Mucosa of descending colon (tissue), 3 donors: ENCODE measurements around the gene ZMAT3. TPM values are rescaled to one million over a fixed set of nuclear protein-coding genes. Genes with fewer than 3 reads are reported as not detected.

Source experiments
- ATAC-seq: fragments of 200-7000 bp; cut with Tn5 transposase; one replicate; pipeline ENCODE4 v1.9.1; 2020; ENCODE audit warnings: mild to moderate bottlenecking, moderate library complexity
- DNase-seq, 3 donors: peaks; one replicate each; pipeline ENCODE4 v3.0.0-alpha.2; 2020
- H3K36me3 ChIP-seq: fragments of 200-600 bp; one replicate; pipeline ENCODE4 v1.8.0; 2021; ENCODE audit warnings: low read depth, mild to moderate bottlenecking
- H3K4me1 ChIP-seq: fragments of 200-600 bp; one replicate; pipeline ENCODE4 v1.8.0; 2021; ENCODE audit warnings: low read depth, mild to moderate bottlenecking
- H3K4me3 ChIP-seq: fragments of 200-600 bp; one replicate; pipeline ENCODE4 v1.8.0; 2021; ENCODE audit warnings: mild to moderate bottlenecking
- H3K9me3 ChIP-seq: fragments of 200-600 bp; one replicate; pipeline ENCODE4 v1.8.0; 2021; ENCODE audit warnings: mild to moderate bottlenecking
- intact Hi-C, 2 donors: fragments of 100-400 bp; cut with DNase I in 1 of 2; cut with micrococcal nuclease in 1 of 2; formaldehyde crosslinking; loops; one replicate each; pipeline versions ENCODE4 v1.11.0 to v1.11.1; 2022; cut with DNase I, micrococcal nuclease
- total RNA-seq, 3 donors: library from RNA; stranded (reverse); fragmentation: NEBNext Ultra II Directional in 2 of 3; extraction: Animal tissue kit (Norgen Biotek cat#: 25700) in 2 of 3; gene quantifications; one replicate each; pipeline versions ENCODE4 v1.2.1 to v1.2.4, GENCODE V29; 2021 to 2023
- TF ChIP-seq, protein P1 (sequence below): fragments of 200-600 bp; IDR thresholded peaks from one replicate; pipeline ENCODE4 v1.8.0; 2022; ENCODE audit warnings: antibody characterized with exemption, mild to moderate bottlenecking
- donor health status: DM: no; HTN: no; CAD: no; lungs with moderate emphysema.
- donor health status: DM: no; HTN: no; CAD: no.
- donor health status: DM: no; HTN: yes; CAD: no.

ZMAT3 gene
- total RNA-seq, 3 donors from 2014 or later: 9.3 to 22.2 (median 9.5) TPM

DNA sequence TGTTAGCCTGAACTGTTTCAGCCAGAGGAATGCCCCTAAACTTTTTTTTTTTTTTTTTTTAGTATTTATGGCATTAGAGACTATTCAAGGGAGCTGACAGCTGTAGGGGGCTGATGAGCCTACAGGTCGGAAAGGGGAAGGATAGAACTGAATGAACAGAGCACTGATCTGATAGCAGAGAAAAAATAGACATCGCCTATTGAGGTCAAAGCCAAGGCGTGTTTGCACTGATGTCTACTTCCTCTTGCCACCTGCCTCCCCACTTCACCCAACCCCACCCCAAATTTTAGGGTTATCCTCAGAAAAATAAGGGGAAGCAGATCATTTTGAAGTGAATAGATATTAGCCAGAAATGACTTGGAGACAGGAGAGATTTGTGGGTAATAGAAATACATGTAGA, 3.0 kb upstream of the ZMAT3 start:
- DNase-seq (no peak), ATAC-seq (no peak)
- Histone ChIP-seq H3K36me3 (no peaks in the 10 kb centered on the region), H3K4me1 (peaks cover 6% of the 10 kb centered on the region), H3K9me3 (no peaks in the 10 kb centered on the region), H3K4me3 (no peak overlapping the region)
- TF ChIP-seq, protein P1, sequence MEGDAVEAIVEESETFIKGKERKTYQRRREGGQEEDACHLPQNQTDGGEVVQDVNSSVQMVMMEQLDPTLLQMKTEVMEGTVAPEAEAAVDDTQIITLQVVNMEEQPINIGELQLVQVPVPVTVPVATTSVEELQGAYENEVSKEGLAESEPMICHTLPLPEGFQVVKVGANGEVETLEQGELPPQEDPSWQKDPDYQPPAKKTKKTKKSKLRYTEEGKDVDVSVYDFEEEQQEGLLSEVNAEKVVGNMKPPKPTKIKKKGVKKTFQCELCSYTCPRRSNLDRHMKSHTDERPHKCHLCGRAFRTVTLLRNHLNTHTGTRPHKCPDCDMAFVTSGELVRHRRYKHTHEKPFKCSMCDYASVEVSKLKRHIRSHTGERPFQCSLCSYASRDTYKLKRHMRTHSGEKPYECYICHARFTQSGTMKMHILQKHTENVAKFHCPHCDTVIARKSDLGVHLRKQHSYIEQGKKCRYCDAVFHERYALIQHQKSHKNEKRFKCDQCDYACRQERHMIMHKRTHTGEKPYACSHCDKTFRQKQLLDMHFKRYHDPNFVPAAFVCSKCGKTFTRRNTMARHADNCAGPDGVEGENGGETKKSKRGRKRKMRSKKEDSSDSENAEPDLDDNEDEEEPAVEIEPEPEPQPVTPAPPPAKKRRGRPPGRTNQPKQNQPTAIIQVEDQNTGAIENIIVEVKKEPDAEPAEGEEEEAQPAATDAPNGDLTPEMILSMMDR: no peak
- intact Hi-C loops: no loop called here

DNA sequence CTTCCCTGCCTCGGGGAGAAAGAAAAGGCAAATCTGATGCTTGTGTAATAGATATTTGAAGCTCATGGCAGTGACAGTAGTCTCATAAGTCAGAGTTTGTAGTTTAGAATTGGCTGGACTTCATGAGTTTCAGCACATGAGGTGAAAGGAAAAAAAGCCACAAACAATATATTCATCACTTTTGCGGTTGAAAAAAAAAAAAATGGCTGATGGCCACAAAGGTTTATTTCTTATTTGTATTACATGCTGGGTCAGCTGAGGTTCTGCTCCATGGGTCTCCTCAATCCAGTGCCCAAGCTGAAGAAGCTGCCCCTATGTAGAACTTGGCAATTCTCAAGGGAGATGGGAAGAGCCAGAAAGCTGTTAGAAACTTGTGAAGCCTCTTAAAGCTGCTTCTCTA, 2.2 kb upstream of the ZMAT3 start:
- DNase-seq (no peak), ATAC-seq (no peak)
- Histone ChIP-seq H3K9me3 (no peaks in the 10 kb centered on the region), H3K4me1 (peaks cover 6% of the 10 kb centered on the region), H3K4me3 (no peak overlapping the region), H3K36me3 (no peaks in the 10 kb centered on the region)
- intact Hi-C loops: no loop called here
- TF ChIP-seq, protein P1: no peak

DNA sequence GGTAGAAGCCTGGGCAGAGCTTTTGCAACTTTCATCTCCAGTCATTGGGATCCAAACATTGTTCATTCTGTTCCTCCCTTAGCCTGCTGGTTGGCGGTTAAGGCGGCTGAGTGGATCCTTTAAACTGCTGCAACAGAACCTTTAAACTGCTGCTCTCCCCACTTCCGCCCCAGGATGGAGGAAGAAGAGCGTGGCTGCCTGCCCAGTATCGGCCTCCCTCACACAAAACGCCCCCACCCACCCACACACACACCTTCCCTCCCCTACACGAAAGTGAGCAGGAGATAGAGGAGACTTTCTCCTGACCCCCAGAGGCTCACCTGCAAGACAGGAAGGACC, 460 bp upstream of the ZMAT3 start:
- intact Hi-C loops: no loop called here
- Histone ChIP-seq H3K36me3 (no peaks in the 10 kb centered on the region), H3K4me1 (peaks cover 6% of the 10 kb centered on the region), H3K4me3 (peak overlapping the region; percentile 83), H3K9me3 (no peaks in the 10 kb centered on the region)
- TF ChIP-seq, protein P1: no peak
- ATAC-seq: peak; percentile 70
- DNase-seq: peak; percentile 51 to 70 (median 53)

DNA sequence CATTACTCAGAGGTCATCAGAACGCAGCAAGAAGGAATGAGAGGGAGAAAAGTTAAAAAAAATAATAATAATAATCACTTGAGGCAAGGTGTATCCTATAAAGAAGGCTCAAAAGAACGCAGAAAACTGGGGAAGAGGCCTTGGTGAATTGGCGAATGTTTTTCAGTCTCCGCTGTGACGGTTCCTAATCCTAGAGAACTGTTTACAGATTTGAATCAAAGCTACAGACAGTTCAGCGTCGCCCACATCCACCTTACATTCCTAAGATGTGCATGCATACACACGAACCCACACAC, 634 bp downstream of the ZMAT3 start:
- Histone ChIP-seq H3K4me1 (peaks cover 6% of the 10 kb centered on the region), H3K9me3 (no peaks in the 10 kb centered on the region), H3K36me3 (no peaks in the 10 kb centered on the region), H3K4me3 (peak overlapping the region; percentile 83)
- TF ChIP-seq, protein P1: no peak
- intact Hi-C loops: no loop called here
- ATAC-seq: no peak
- no peak for DNase-seq

DNA sequence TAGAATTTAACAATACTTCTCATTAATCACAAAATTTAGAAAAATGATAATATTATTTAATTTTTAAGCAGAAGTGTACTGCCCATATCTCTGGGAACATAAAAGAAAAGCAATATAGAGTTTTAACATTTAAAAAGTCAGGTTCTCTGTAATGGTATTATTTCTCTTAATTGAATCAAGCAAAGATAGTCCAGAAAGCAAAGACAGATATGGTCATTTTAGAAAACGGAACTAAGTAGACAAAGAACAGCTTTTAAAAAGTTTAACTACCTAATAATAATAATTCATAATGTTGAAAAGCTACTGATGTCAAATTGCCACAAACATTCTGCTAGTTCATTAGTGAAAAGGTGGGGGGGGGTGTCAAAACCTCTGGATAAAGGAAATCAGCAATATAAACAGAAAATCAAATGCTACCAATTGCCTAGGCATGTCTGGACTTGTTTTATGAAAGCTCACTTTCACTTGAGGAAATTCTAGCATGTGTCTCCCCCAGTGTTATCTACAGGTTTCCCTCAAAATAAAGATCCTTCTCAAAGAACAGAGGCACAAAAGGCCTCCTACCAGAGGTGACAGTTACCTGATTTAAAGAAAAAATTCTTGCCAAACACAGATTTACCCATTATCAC, 1.7 kb downstream of the ZMAT3 start:
- intact Hi-C loops: no loop called here
- Histone ChIP-seq H3K36me3 (no peaks in the 10 kb centered on the region), H3K4me3 (no peak overlapping the region), H3K4me1 (peaks cover 6% of the 10 kb centered on the region), H3K9me3 (no peaks in the 10 kb centered on the region)
- TF ChIP-seq, protein P1: no peak
- no peak for DNase-seq
- no peak for ATAC-seq
